GM23338 (cell line): ENCODE measurements around the gene C6orf136. TPM values are rescaled to one million over a fixed set of nuclear protein-coding genes. Genes with fewer than 3 reads are reported as not detected.
A peak's percentile ranks its signal among the peaks of the same experiment; 100 is the strongest.

Experiments
- ATAC-seq: fragments of 200-7000 bp; cut with Tn5 transposase; 3 replicates; pipeline ENCODE4 v1.9.1; 2020
- DNase-seq: peaks from one replicate; pipeline ENCODE4 v3.0.0-alpha.2; 2015; ENCODE audit warnings: low spot score
- H2AFZ ChIP-seq: fragments of 200-600 bp; sonication (generic); 2 replicates; pipeline ENCODE4 v1.8.0; 2016; ENCODE audit warnings: antibody characterized with exemption, mild to moderate bottlenecking, moderate library complexity
- H3F3A ChIP-seq: fragments of 200-600 bp; sonication (generic); replicated peaks from 2 replicates; pipeline ENCODE4 v1.8.0; 2017; ENCODE audit warnings: antibody characterized with exemption, mixed run types, low read depth
- H3K27ac ChIP-seq: fragments of 200-600 bp; sonication (generic); 2 replicates; pipeline ENCODE4 v1.6.1; 2016; ENCODE audit warnings: low read depth
- H3K27me3 ChIP-seq: fragments of 200-600 bp; sonication (generic); 2 replicates; pipeline ENCODE4 v1.8.0; 2016; ENCODE audit warnings: mild to moderate bottlenecking, mixed run types, moderate library complexity; ENCODE audit not compliant: insufficient read depth
- H3K36me3 ChIP-seq: fragments of 200-600 bp; sonication (generic); 2 replicates; pipeline ENCODE4 v1.8.0; 2016; ENCODE audit warnings: mild to moderate bottlenecking; ENCODE audit not compliant: insufficient read depth
- H3K4me1 ChIP-seq: fragments of 200-600 bp; sonication (generic); 2 replicates; pipeline ENCODE4 v1.8.0; 2016; ENCODE audit warnings: mild to moderate bottlenecking, moderate library complexity; ENCODE audit not compliant: insufficient read depth
- H3K4me2 ChIP-seq: fragments of 200-600 bp; sonication (generic); 2 replicates; pipeline ENCODE4 v1.7.1; 2017; ENCODE audit warnings: mixed run types
- H3K4me3 ChIP-seq: fragments of 200-600 bp; sonication (generic); 2 replicates; pipeline ENCODE4 v1.6.1; 2016; ENCODE audit warnings: mixed run types
- H3K79me2 ChIP-seq: fragments of 200-600 bp; sonication (generic); replicated peaks from 2 replicates; pipeline ENCODE4 v1.8.0; 2017; ENCODE audit warnings: mild to moderate bottlenecking; ENCODE audit not compliant: insufficient read depth
- H3K9me2 ChIP-seq: fragments of 200-600 bp; sonication (generic); 2 replicates; pipeline ENCODE4 v1.8.0; 2017; ENCODE audit not compliant: insufficient read depth
- H4K20me1 ChIP-seq: fragments of 200-600 bp; sonication (generic); replicated peaks from 2 replicates; pipeline ENCODE4 v1.8.0; 2017; ENCODE audit warnings: mild to moderate bottlenecking; ENCODE audit not compliant: insufficient read depth
- H3K27ac Mint-ChIP-seq: 2 replicates; pipeline ENCODE4 v1.8.0; 2020; ENCODE audit warnings: inconsistent platforms, mild to moderate bottlenecking, moderate library complexity, mixed read lengths
- H3K27me3 Mint-ChIP-seq: 3 replicates; pipeline ENCODE4 v1.8.0; 2022; ENCODE audit warnings: low read depth, mild to moderate bottlenecking, moderate library complexity, mixed read lengths, inconsistent platforms; ENCODE audit not compliant: insufficient read depth, poor library complexity
- H3K36me3 Mint-ChIP-seq: 3 replicates; pipeline ENCODE4 v1.8.0; 2021; ENCODE audit warnings: low read depth, mild to moderate bottlenecking, inconsistent platforms, moderate library complexity, mixed read lengths
- H3K4me1 Mint-ChIP-seq: 3 replicates; pipeline ENCODE4 v1.8.0; 2020; ENCODE audit warnings: mild to moderate bottlenecking, inconsistent platforms, mixed read lengths
- H3K4me3 Mint-ChIP-seq: 3 replicates; pipeline ENCODE4 v1.8.0; 2021; ENCODE audit warnings: moderate library complexity, mild to moderate bottlenecking, inconsistent platforms, mixed read lengths
- H3K9me3 Mint-ChIP-seq: 3 replicates; pipeline ENCODE4 v1.8.0; 2020; ENCODE audit warnings: moderate library complexity, mild to moderate bottlenecking, inconsistent platforms, mixed read lengths
- CTCF ChIP-seq, 2 experiments: fragments of 200-600 bp in 1 of 2; sonication (generic) in 1 of 2; conservative IDR thresholded peaks; 2 replicates each; pipeline versions ENCODE4 v1.5.1 to v1.6.1; 2016 to 2017; ENCODE audit warnings: antibody characterized with exemption in 2 of 2, low read depth in 2 of 2, mild to moderate bottlenecking in 2 of 2, moderate library complexity in 1 of 2
- EZH2 ChIP-seq: fragments of 200-600 bp; sonication (generic); IDR thresholded peaks from one replicate; pipeline ENCODE4 v1.8.0; 2017; ENCODE audit warnings: antibody characterized with exemption, mild to moderate bottlenecking, low read depth; ENCODE audit not compliant: unreplicated experiment
- EZH2phosphoT487 ChIP-seq: fragments of 200-600 bp; sonication (generic); IDR thresholded peaks from one replicate; pipeline ENCODE4 v1.8.1; 2018; ENCODE audit warnings: antibody characterized with exemption; ENCODE audit not compliant: unreplicated experiment
- polyA plus RNA-seq: library from polyadenylated mRNA; unstranded; fragments of >200 nt; fragmentation: Nextera tagmentation; extraction: Ambion mirVana; gene quantifications from 2 replicates; pipeline ENCODE4 v1.2.1, GENCODE V29; 2016
- total RNA-seq: library from RNA; depleted of rRNA; stranded (reverse); fragments of >200 nt; shearing (Covaris generic); gene quantifications from 2 replicates; pipeline ENCODE4 v1.2.3, GENCODE V29; 2014
- TF ChIP-seq, protein P1 (sequence below): fragments of 250-450 bp; sonication (Bioruptor Pico); IDR thresholded peaks from 2 replicates; pipeline ENCODE4 v1.5.0; 2020; ENCODE audit warnings: mild to moderate bottlenecking, moderate library complexity

Gene C6orf136
- total and polyA plus RNA-seq, 2 experiments from 2014 or later: 12.5 to 27.5 TPM

DNA sequence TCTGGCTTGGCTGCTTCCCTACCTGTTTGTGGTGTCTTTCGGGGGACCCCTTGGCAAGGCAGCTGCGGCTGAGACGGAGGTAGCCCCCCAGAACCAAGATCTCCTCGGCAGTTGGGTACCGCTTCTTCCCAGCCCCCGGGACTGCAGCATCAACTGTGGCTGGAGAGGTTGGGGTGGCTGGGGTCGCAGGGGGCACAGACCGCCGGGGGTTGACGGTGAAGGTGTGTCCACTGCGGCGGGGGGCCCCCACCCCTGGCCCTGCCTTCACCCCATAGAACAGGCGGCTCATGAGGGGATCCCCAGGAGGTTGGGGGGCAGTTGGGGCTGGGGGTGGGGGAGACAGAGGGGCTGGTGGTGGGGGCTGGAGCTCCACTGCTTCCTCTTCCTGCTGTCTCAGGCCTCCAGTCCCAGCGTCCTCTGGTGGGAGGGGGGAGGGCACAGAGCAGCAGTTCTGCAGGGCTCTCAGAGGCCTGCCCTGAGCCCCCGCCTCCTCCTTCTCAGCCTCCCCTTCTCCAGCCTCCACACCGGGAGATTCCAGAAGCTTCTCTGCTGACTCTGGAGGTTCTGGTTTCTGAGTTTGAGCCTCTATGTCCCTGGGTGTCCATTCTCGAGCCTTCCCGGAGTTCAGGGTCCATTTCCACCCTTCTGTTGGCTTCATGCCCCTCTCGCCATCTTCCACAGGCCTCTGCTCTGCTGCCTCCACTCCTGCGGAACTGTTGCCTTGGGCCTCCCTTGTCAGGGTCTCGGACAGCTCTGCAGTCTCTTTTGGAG, 37.6 kb downstream of the C6orf136 start:
- no peak for TF ChIP-seq EZH2
- no peak for TF ChIP-seq EZH2phosphoT487
- no peak for TF ChIP-seq CTCF (conservative IDR thresholded peaks at IDR 0.05; ENCODE audit: low read depth in 2 of 2)
- TF ChIP-seq, protein P1, sequence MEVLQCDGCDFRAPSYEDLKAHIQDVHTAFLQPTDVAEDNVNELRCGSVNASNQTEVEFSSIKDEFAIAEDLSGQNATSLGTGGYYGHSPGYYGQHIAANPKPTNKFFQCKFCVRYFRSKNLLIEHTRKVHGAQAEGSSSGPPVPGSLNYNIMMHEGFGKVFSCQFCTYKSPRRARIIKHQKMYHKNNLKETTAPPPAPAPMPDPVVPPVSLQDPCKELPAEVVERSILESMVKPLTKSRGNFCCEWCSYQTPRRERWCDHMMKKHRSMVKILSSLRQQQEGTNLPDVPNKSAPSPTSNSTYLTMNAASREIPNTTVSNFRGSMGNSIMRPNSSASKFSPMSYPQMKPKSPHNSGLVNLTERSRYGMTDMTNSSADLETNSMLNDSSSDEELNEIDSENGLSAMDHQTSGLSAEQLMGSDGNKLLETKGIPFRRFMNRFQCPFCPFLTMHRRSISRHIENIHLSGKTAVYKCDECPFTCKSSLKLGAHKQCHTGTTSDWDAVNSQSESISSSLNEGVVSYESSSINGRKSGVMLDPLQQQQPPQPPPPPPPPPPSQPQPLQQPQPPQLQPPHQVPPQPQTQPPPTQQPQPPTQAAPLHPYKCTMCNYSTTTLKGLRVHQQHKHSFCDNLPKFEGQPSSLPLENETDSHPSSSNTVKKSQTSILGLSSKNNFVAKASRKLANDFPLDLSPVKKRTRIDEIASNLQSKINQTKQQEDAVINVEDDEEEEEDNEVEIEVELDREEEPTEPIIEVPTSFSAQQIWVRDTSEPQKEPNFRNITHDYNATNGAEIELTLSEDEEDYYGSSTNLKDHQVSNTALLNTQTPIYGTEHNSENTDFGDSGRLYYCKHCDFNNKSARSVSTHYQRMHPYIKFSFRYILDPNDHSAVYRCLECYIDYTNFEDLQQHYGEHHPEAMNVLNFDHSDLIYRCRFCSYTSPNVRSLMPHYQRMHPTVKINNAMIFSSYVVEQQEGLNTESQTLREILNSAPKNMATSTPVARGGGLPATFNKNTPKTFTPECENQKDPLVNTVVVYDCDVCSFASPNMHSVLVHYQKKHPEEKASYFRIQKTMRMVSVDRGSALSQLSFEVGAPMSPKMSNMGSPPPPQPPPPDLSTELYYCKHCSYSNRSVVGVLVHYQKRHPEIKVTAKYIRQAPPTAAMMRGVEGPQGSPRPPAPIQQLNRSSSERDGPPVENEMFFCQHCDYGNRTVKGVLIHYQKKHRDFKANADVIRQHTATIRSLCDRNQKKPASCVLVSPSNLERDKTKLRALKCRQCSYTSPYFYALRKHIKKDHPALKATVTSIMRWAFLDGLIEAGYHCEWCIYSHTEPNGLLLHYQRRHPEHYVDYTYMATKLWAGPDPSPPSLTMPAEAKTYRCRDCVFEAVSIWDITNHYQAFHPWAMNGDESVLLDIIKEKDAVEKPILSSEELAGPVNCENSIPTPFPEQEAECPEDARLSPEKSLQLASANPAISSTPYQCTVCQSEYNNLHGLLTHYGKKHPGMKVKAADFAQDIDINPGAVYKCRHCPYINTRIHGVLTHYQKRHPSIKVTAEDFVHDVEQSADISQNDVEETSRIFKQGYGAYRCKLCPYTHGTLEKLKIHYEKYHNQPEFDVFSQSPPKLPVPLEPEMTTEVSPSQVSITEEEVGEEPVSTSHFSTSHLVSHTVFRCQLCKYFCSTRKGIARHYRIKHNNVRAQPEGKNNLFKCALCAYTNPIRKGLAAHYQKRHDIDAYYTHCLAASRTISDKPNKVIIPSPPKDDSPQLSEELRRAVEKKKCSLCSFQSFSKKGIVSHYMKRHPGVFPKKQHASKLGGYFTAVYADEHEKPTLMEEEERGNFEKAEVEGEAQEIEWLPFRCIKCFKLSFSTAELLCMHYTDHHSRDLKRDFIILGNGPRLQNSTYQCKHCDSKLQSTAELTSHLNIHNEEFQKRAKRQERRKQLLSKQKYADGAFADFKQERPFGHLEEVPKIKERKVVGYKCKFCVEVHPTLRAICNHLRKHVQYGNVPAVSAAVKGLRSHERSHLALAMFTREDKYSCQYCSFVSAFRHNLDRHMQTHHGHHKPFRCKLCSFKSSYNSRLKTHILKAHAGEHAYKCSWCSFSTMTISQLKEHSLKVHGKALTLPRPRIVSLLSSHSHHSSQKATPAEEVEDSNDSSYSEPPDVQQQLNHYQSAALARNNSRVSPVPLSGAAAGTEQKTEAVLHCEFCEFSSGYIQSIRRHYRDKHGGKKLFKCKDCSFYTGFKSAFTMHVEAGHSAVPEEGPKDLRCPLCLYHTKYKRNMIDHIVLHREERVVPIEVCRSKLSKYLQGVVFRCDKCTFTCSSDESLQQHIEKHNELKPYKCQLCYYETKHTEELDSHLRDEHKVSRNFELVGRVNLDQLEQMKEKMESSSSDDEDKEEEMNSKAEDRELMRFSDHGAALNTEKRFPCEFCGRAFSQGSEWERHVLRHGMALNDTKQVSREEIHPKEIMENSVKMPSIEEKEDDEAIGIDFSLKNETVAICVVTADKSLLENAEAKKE (CRISPR knock-in tag): no peak
- no peak for DNase-seq
- 0 out of 2 replicates have a peak, but pooled peaks cover 5% of the 10 kb centered on the region for H3K27me3 ChIP-seq
- peak overlapping the region; percentile 98 for H3K4me2 ChIP-seq
- H3K36me3 ChIP-seq: no peaks in the 10 kb centered on the region
- H2AFZ ChIP-seq: no peak overlapping the region
- peak overlapping the region; percentile 45 for H3K4me3 ChIP-seq
- H3K36me3 Mint-ChIP-seq: peaks cover 17% of the 10 kb centered on the region
- no peak overlapping the region for H3K27ac Mint-ChIP-seq
- no peaks in the 10 kb centered on the region; the same call in 2 of the 3 replicates for H3K9me3 Mint-ChIP-seq
- peaks cover 65% of the 10 kb centered on the region for H3K4me1 Mint-ChIP-seq
- H3F3A ChIP-seq: 0 out of 2 replicates have a peak, but pooled peaks cover 9% of the 10 kb centered on the region
- peaks cover 22% of the 10 kb centered on the region for H3K79me2 ChIP-seq
- no peaks in the 10 kb centered on the region; the same call in 1 of the 2 replicates for H4K20me1 ChIP-seq
- peaks cover 45% of the 10 kb centered on the region for H3K4me1 ChIP-seq
- H3K27me3 Mint-ChIP-seq: peaks cover 29% of the 10 kb centered on the region
- no peak overlapping the region for H3K27ac ChIP-seq
- H3K9me2 ChIP-seq: no peaks in the 10 kb centered on the region
- no peak for ATAC-seq
- H3K4me3 Mint-ChIP-seq: peak overlapping the region; percentile 81
